Activated naive CD8-positive, alpha-beta T cell (primary cell): ENCODE data around the gene PSMD13.

Experiments
- H3K27ac Mint-ChIP-seq: one replicate; pipeline ENCODE4 v1.8.0; 2021; ENCODE audit warnings: mixed read lengths
- H3K27me3 Mint-ChIP-seq: one replicate; pipeline ENCODE4 v1.8.0; 2021; ENCODE audit warnings: mixed read lengths
- H3K36me3 Mint-ChIP-seq: one replicate; pipeline ENCODE4 v1.8.0; 2021; ENCODE audit warnings: mixed read lengths
- H3K4me1 Mint-ChIP-seq: one replicate; pipeline ENCODE4 v1.8.0; 2021; ENCODE audit warnings: low read depth, mixed read lengths
- H3K4me3 Mint-ChIP-seq: one replicate; pipeline ENCODE4 v1.8.0; 2021; ENCODE audit warnings: mild to moderate bottlenecking, mixed read lengths
- H3K9me3 Mint-ChIP-seq: one replicate; pipeline ENCODE4 v1.8.0; 2021; ENCODE audit warnings: low read depth, mixed read lengths

The PSMD13 gene

DNA sequence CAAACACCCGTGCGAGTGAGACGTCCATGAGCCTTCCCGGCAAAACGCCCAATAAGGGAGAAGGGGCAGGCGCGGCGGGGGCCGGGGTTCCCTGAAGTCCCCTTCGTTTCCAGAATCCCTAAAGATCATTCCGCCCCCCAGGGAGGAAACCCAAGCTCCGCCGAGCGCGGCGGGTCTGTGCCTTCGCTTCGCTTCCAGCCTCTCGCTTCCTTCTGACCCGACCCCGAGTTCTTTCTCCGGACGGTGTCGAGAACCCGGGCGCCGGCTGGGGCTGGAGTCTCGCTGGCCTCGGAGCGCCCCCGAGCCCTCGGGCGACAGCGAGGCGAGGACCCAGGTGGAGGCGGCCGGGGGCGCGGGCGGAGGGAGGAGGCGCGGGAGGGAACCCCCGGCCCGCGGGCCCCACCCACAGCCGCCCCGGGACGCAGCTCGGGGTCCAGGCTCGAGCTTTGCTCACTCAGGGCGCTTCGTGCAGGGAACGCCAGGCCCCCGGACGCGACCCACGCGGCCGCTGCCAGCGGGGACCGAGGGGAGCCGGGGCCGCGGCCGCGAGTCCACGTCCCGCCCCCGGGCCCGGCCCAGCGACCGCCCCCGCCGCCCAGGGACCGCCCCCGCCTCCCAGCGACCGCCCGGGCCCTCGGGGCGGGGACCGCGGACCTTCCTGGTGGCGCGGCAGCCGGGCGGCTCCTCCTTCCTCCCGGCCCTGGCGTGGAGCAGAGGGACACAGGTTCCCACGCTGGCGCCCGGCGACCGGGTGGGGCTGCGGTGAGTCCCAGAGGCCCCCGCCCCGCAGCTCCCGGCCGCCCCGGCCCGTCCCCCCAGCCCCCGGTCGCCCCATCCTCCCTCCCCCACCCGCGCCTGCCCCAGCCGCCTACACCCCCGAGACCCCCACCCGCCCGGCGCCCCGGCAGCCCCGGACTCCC is 52.0 kb downstream of the PSMD13 start, which contains the start of gene PGGHG:
PGGHG (plus strand) TSS at position 649 of the 920 bp plus-strand sequence. CDS start 691 bp downstream, outside the sequence.
- H3K9me3 Mint-ChIP-seq: no peaks in the 10 kb centered on the region
- H3K4me1 Mint-ChIP-seq: peaks cover 45% of the 10 kb centered on the region
- no peaks in the 10 kb centered on the region for H3K36me3 Mint-ChIP-seq
- no peaks in the 10 kb centered on the region for H3K27me3 Mint-ChIP-seq
- H3K4me3 Mint-ChIP-seq: peak within 1 kb of the TSS; percentile 95
- H3K27ac Mint-ChIP-seq: peak within 1 kb of the TSS; percentile 96

DNA sequence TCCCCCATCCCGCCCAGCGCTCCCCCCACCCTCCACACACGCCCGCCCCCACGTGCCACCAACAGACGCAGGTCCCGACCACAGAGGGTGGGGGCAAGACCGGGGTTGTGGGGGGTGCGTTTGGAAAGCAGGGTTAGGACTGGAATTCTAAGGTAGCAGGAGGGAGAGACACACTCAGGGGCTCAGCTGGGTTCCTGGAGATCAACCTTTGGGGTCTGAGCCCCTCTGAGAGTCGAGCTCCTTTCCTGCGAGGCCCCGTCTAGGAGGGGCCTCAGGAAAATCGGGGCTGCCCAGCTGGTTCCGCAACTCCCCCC is 52.6 kb downstream of the PSMD13 start:
- no peaks in the 10 kb centered on the region for H3K27me3 Mint-ChIP-seq
- H3K4me1 Mint-ChIP-seq: peaks cover 43% of the 10 kb centered on the region
- peak overlapping the region; percentile 80 for H3K4me3 Mint-ChIP-seq
- peak overlapping the region; percentile 41 for H3K27ac Mint-ChIP-seq
- no peaks in the 10 kb centered on the region for H3K36me3 Mint-ChIP-seq
- H3K9me3 Mint-ChIP-seq: no peaks in the 10 kb centered on the region

DNA sequence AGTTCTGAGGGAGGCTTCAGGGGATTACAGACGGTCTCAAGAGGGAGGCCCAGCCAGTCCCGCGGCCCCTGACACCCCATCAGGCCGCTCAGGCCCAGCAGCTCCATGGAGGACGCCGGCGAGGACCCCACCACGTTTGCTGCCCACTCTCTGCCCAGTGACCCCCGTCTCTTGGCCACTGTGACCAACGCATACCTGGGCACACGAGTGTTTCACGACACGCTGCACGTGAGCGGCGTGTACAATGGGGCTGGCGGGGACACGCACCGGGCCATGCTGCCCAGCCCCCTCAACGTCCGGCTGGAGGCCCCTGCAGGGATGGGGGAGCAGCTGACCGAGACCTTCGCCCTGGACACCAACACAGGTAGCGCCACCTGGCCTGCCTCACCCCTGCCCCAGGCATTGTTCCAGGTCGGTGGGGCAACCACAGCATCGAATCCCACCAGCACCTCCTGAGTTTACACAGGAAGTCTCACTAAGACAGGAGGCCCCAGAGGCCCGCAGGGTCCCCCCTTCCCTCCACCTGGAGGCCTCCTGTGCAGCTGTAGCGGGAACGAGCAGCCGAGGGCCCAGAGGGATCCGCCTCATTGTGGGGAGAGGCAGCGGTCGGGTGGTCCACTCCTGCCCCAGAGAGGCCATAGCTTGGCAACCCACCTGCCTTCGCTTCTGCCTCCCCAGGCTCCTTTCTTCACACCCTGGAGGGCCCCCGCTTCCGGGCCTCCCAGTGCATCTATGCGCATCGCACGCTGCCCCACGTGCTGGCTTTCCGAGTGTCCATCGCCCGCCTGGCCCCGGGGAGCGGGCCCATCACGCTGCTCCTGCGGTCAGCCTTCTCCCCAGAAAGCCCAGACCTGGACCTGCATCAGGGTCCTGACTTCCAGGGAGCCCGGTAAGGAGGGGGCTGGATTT is 53.2 kb downstream of the PSMD13 start:
- Mint-ChIP-seq H3K9me3 (no peaks in the 10 kb centered on the region), H3K27ac (peak overlapping the region; percentile 85), H3K36me3 (no peaks in the 10 kb centered on the region), H3K4me1 (peaks cover 43% of the 10 kb centered on the region), H3K4me3 (peak overlapping the region; percentile 80), H3K27me3 (no peaks in the 10 kb centered on the region)

DNA sequence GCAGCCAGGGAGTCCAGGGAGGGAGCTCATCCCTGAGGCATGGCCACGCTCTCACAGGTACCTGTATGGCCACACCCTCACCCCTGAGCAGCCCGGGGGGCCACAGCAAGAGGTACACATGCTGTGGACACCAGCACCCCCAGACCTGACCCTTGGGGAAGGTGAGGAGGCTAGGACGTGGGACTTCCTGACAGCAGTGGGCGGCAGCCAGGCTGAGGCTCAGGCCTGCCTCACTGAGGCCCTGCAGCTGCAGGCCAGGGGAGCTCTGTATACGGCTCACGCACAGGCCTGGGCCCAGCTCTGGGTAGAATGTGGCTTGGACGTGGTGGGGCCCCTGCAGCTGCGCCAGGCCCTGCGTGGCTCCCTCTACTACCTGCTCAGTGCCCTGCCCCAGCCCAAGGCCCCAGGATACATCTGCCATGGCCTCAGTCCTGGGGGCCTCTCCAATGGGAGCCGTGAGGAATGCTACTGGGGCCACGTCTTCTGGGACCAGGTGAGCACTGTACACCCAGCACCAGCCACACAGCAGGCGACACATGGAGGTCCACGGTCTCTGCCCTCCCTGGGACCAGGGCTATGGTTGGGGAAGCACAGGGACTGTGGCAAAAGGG is 54.0 kb downstream of the PSMD13 start:
- Mint-ChIP-seq H3K27ac (peak overlapping the region; percentile 85), H3K4me1 (peaks cover 37% of the 10 kb centered on the region), H3K27me3 (no peaks in the 10 kb centered on the region), H3K9me3 (no peaks in the 10 kb centered on the region), H3K36me3 (no peaks in the 10 kb centered on the region), H3K4me3 (peak overlapping the region; percentile 80)

DNA sequence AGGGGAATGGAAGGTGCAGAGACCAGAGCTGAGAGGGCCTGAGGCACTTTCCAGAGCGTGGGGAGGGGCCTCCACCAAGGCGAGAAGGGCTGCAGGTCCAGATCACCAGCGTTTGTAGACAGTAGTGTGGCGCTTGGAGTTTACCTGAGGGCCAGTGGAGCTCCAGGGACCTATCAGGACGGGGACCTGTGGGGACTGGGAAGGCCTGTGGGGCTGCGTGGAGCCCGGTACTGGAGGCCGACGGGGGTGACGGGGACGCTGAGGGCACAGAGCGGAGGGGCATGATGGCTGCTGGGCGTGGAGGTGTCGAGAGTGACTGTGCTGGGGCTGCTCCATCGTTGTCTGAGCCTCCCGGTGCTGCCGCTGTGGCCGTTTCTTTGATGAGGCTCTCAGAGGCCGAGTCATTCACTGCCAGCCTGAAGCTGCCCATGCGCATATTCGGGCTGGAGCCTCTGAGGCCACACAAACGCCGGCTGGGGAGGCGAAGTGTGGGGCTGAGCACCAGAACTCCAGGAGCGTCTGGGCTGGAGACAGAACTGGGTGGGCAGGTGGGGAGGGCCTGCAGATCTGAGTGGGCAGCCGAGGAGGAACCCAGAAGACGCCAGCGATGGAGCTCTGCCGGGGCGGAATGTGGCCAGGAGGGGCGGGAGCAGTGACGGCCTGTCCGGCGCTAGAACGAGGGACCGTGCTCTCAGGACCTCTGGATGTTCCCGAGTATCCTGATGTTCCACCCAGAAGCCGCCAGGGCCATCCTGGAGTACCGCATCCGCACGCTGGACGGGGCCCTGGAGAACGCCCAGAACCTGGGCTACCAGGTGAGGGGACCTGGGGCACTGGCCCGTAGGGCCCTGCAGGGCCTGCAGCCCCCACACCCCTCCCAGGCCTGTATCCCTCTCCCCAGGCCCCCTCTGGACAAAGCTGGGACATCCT is 54.8 kb downstream of the PSMD13 start:
- Mint-ChIP-seq H3K27ac (peak overlapping the region; percentile 85), H3K36me3 (no peaks in the 10 kb centered on the region), H3K4me3 (peak overlapping the region; percentile 80), H3K27me3 (no peaks in the 10 kb centered on the region), H3K9me3 (no peaks in the 10 kb centered on the region), H3K4me1 (peaks cover 30% of the 10 kb centered on the region)

DNA sequence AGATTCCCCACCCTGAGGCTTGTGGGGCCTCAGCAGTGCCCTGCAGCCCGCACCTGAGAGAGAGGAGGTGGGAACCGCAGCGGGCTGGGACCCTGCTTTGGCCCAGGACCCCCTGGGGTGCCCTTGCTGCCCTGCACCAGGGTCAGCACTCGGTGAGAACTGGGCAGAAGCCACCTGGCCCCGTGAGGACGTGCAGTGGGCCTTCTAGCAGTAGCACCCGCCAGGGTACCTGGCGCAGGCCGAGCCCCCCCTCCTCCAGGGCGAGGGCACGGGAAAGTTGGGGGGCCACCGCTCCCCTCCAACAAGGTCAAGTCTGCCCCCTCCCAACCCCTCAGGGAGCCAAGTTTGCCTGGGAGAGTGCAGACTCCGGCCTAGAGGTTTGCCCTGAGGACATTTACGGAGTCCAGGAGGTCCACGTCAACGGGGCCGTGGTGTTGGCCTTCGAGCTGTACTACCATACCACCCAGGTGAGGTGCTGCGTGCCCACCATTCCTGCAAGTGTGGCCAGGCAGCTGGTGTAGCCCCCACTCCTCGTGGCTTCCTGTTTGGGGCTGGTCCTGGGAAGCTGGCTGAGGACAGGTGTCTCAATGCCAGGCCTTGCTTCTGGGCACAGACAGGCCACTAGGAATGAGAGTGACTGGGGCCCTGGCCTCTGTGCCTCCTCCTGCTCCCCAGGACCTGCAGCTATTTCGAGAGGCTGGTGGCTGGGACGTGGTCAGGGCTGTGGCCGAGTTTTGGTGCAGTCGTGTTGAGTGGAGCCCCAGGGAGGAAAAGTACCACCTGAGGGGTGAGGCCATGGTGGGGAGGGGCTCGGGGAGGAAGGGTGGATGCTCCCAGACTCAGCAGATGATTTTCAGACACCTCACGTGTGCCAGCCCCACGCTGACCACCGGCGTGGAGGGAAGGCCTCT is 55.7 kb downstream of the PSMD13 start:
- H3K27me3 Mint-ChIP-seq: no peaks in the 10 kb centered on the region
- H3K4me3 Mint-ChIP-seq: no peak overlapping the region
- peak overlapping the region; percentile 16 for H3K27ac Mint-ChIP-seq
- no peaks in the 10 kb centered on the region for H3K36me3 Mint-ChIP-seq
- peaks cover 29% of the 10 kb centered on the region for H3K4me1 Mint-ChIP-seq
- H3K9me3 Mint-ChIP-seq: no peaks in the 10 kb centered on the region

DNA sequence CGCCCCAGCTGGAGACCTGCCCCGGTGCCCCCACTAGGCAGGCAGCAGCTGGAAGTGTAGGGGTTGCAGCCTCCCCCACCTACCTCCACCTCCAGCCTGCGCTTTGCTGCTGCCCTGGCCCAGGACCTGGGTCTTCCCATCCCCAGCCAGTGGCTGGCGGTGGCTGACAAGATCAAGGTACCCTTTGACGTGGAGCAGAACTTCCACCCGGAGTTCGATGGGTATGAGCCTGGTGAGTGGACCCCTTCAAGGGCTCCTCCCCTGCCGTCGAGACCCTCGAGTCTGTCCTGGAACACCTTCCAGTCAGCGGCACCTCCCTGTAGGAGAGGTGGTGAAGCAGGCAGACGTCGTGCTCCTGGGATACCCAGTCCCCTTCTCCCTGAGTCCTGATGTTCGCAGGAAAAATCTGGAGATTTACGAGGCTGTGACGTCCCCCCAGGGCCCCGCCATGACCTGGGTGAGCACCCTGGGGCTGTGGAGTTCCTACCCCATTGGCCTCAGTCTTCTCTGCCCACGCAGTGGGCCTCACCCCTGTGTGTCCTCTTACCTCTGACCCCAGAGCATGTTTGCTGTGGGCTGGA is 56.6 kb downstream of the PSMD13 start:
- peaks cover 30% of the 10 kb centered on the region for H3K4me1 Mint-ChIP-seq
- H3K36me3 Mint-ChIP-seq: no peaks in the 10 kb centered on the region
- H3K9me3 Mint-ChIP-seq: no peaks in the 10 kb centered on the region
- no peak overlapping the region for H3K27ac Mint-ChIP-seq
- no peak overlapping the region for H3K4me3 Mint-ChIP-seq
- H3K27me3 Mint-ChIP-seq: no peaks in the 10 kb centered on the region

DNA sequence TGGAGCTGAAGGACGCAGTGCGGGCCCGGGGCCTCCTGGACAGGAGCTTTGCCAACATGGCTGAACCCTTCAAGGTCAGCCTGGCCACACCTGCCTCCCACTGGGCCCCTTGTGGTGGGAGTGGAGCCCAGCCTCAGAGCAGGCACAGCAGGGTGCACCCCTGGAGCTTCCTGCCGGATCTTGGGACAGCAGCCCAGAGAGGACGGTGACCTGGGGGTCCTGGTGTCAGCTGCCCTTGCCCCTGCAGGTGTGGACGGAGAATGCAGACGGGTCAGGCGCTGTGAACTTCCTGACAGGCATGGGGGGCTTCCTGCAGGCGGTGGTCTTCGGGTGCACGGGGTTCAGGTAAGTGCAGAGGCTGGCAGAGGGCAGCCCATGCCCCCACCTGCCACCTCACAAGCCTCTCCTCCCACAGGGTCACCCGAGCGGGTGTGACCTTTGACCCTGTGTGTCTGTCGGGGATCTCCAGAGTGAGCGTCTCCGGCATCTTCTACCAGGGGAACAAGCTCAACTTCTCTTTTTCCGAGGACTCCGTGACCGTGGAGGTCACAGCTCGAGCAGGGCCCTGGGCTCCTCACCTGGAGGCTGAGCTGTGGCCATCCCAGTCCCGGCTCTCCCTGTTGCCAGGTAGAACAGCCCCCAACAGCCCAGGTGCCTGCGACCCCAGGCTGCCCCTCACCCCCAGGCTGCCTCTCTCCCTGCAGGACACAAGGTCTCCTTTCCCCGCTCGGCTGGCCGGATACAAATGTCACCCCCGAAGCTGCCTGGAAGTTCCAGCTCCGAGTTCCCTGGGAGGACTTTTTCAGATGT is 57.3 kb downstream of the PSMD13 start:
- no peaks in the 10 kb centered on the region for H3K9me3 Mint-ChIP-seq
- H3K4me1 Mint-ChIP-seq: peaks cover 33% of the 10 kb centered on the region
- H3K27ac Mint-ChIP-seq: no peak overlapping the region
- no peaks in the 10 kb centered on the region for H3K27me3 Mint-ChIP-seq
- H3K36me3 Mint-ChIP-seq: no peaks in the 10 kb centered on the region
- no peak overlapping the region for H3K4me3 Mint-ChIP-seq

DNA sequence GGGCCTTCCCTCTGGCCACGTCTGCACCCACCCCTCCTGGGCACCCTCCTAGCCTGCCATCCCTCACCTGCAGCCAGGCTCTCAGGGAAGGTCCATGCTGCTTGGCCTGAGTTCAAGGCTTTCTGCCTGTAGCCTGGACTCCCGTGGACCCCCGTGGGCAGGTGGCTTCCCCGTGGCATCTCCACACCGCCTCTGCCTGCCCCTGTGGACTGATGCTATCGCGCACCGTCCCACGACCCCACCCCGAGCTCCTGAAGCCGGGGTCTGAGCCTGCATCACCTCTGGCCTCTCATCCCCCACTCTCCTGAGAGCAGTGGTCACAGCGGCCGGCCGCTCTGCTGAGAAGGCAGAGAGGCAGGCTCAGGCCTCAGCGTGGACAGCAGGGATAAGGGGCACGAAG is 58.0 kb downstream of the PSMD13 start:
- no peak overlapping the region for H3K27ac Mint-ChIP-seq
- no peaks in the 10 kb centered on the region for H3K9me3 Mint-ChIP-seq
- H3K4me3 Mint-ChIP-seq: no peak overlapping the region
- H3K27me3 Mint-ChIP-seq: no peaks in the 10 kb centered on the region
- H3K4me1 Mint-ChIP-seq: peaks cover 33% of the 10 kb centered on the region
- no peaks in the 10 kb centered on the region for H3K36me3 Mint-ChIP-seq

DNA sequence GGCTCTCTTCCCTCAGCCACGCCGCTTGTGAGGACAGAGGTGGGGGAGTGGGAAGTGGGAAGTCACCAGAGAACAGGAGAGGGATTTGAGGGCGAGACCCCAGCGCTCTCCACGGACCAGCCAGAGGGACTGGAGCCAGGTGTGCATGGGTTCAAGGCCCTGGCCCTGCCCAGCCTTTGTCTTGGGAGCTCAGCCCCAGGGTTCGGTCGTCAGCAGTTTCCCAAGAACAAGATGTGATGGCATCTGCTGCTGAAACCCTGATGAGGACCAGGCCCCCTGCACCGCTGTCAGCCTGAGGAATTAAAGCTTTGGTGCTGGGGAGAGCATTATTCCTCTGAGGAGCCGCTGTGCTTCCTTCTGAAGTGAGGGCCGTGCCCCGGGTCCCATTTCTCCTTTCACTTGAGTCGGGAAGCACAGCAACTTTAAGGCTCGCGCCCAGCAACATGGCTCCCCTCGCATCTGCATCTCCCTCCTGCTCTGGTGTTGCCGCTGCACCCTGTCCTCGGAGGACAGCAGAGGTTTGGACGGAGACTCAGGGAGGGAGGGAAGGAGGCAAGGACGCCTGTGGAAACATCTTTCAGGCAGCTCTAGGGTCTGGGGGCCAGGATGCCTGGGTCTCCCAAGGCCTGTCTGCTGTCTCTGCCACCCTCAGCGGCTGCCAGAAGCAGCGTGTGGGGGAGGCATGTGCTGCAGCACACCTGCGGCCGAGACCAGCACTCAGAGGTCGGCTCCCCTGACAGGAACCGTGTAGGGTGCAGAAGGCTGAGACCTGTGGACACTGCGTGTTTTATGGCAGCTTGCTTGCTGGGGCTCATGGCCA is 58.8 kb downstream of the PSMD13 start:
- H3K4me1 Mint-ChIP-seq: peaks cover 39% of the 10 kb centered on the region
- H3K36me3 Mint-ChIP-seq: no peaks in the 10 kb centered on the region
- H3K27me3 Mint-ChIP-seq: no peaks in the 10 kb centered on the region
- H3K4me3 Mint-ChIP-seq: peak overlapping the region; percentile 17
- no peak overlapping the region for H3K27ac Mint-ChIP-seq
- H3K9me3 Mint-ChIP-seq: no peaks in the 10 kb centered on the region

DNA sequence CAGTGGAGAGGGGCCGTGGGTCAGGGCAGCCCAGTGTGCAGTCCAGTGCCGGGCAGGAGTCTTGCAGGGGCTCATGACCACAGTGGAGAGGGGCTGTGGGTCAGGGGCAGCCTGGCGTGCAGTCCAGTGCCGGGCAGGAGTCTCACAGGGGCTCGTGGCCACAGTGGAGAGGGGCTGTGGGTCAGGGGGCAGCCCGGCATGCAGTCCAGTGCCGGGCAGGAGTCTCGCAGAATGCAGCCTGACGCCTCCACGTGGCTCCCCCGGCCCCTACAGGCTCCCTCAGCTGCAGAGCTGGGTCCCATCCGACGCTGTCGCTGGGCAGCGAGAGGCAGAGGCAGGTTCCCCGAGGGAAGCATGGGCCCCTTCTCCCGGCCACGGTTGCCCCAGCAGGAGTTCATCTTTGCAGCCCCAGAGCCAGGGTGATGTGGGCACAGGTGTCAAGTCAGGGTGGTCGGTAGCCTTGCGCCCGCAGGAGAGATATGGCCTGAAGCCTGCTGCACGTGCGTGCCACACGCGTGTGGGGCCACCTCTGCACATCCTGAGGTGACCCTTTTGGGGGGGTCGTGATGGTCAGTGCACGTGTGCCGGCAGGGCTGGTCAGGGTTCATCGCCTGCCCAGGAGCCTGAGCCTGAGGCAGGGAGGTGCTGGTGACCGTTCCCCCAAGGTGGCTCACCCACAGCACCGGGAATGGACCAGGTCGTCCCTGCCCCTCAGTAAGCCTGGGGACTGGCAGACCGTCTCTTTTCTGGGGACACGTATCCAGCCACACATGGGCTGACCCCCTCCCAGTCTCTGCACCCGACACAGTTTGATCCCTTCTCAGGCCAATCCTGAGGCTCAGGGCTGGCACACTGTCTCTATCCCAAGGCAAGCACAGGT is 59.6 kb downstream of the PSMD13 start:
- Mint-ChIP-seq H3K27ac (no peak overlapping the region), H3K4me1 (peaks cover 38% of the 10 kb centered on the region), H3K9me3 (no peaks in the 10 kb centered on the region)

More for the DNA sequence above, 59.6 kb downstream of the PSMD13 start:
- no peak overlapping the region for H3K4me3 Mint-ChIP-seq
- no peaks in the 10 kb centered on the region for H3K27me3 Mint-ChIP-seq
- H3K36me3 Mint-ChIP-seq: no peaks in the 10 kb centered on the region
